Choroid plexus epithelial cell (primary cell): ENCODE data around the gene IDH3G.

Experiments
- DNase-seq: peaks from one replicate; pipeline ENCODE4 v3.0.0-alpha.2; 2010; ENCODE audit warnings: low read depth
- H3K4me3 ChIP-seq: 2 replicates; pipeline ENCODE4 v1.5.1; 2011; ENCODE audit warnings: low read depth, mild to moderate bottlenecking, control low read depth, low read length, moderate library complexity
- CTCF ChIP-seq: conservative IDR thresholded peaks from 2 replicates; pipeline ENCODE4 v1.5.1; 2011; ENCODE audit warnings: low read depth, mild to moderate bottlenecking, control low read depth, inconsistent platforms, low read length, moderate library complexity

IDH3G gene

DNA sequence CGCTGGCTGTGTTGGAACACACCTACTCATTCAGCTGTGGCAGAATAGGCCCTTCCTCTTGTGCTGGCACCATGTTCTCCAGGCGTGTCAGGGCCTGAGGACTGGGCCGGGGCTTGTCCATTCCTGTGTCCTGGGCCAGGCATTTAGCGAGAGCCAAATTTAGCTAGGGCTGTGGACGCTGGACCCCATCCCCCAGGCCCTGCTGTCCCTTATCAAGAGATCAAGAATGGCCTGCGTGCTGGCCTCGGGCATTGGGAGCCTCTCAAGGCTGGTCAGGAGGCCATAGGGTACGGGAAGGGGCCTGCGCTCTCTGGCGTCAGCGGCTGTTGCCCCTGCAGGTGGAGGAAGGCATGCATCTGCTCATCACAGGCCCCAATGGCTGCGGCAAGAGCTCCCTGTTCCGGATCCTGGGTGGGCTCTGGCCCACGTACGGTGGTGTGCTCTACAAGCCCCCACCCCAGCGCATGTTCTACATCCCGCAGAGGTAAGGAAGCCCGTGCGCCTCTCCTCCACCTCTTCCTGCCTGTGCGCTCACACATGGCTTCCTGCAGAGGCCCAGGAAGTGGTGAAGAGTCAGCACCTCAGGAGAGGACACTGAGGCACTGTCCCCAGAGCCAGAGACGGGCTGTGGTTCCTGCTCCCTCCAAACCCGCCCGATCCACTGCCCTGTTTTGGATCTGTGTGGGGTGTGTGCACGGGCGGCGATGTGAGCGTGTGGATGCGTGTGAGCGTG, 54.3 kb downstream of the IDH3G start:
- no peak for DNase-seq
- no peak for TF ChIP-seq CTCF
- no peak overlapping the region for H3K4me3 ChIP-seq

- H3K4me3 ChIP-seq = no peak overlapping the region
- DNase-seq = no peak
- no peak for TF ChIP-seq CTCF
Measured at GRCh38 chrX:153738056-153738605, 56.0 kb downstream of the IDH3G start.

GRCh38 chrX:153736871-153737441, 57.2 kb downstream of the IDH3G start:
- no peak for DNase-seq
- H3K4me3 ChIP-seq = no peak overlapping the region
- no peak for TF ChIP-seq CTCF

- no peak for DNase-seq
- TF ChIP-seq CTCF = no peak
Measured at GRCh38 chrX:153736071-153736820, 57.9 kb downstream of the IDH3G start.

More at GRCh38 chrX:153736071-153736820, 57.9 kb downstream of the IDH3G start:
- no peak overlapping the region for H3K4me3 ChIP-seq
